22Rv1 (cell line): Measurements from ENCODE around the gene NELL1.
A peak's percentile ranks its signal among the peaks of the same experiment; 100 is the strongest.

Source experiments
- H3K27ac ChIP-seq: fragments of 450-650 bp; 2 replicates; pipeline ENCODE4 v1.5.1; 2017
- CTCF ChIP-seq: fragments of 450-650 bp; IDR thresholded peaks from 2 replicates; pipeline ENCODE4 v1.5.1; 2017; ENCODE audit warnings: mild to moderate bottlenecking
- ZFX ChIP-seq: fragments of 450-650 bp; IDR thresholded peaks from 2 replicates; pipeline ENCODE4 v1.6.1; 2017; ENCODE audit warnings: antibody characterized with exemption, borderline replicate concordance

NELL1 gene

GRCh38 chr11:21567645-21568290 is 898.4 kb downstream of the NELL1 start:
- TF ChIP-seq ZFX (no peak), CTCF (no peak)

GRCh38 chr11:21572210-21572609 is 902.8 kb downstream of the NELL1 start:
- H3K27ac ChIP-seq, result no peak overlapping the region
- TF ChIP-seq CTCF (no peak), ZFX (no peak)

More at GRCh38 chr11:21567645-21568290, 898.4 kb downstream of the NELL1 start:
- peak overlapping the region; percentile 47 for H3K27ac ChIP-seq

- TF ChIP-seq CTCF (no peak), ZFX (no peak)
- no peak overlapping the region for H3K27ac ChIP-seq
These were observed 913.4 kb downstream of the NELL1 start for GRCh38 chr11:21582791-21583190.

GRCh38 chr11:21588754-21589153 is 919.4 kb downstream of the NELL1 start:
- TF ChIP-seq CTCF, result no peak
- no peak for TF ChIP-seq ZFX
- no peak overlapping the region for H3K27ac ChIP-seq

- no peak for TF ChIP-seq CTCF
- TF ChIP-seq ZFX, result no peak
- no peak overlapping the region for H3K27ac ChIP-seq
These were observed 933.3 kb downstream of the NELL1 start for GRCh38 chr11:21602699-21603098.

- TF ChIP-seq CTCF (no peak), ZFX (no peak)
- no peak overlapping the region for H3K27ac ChIP-seq
These were observed 934.5 kb downstream of the NELL1 start for GRCh38 chr11:21603886-21604285.

- no peak overlapping the region for H3K27ac ChIP-seq
- TF ChIP-seq ZFX (no peak), CTCF (no peak)
These were observed 935.2 kb downstream of the NELL1 start for GRCh38 chr11:21604564-21604963.
